ENCODE measurements around the gene PIGU. TPM values are rescaled to one million over a fixed set of nuclear protein-coding genes. Genes with fewer than 3 reads are reported as not detected.

PIGU gene
- total and polyA plus RNA-seq, 2 of the 13 experiments (the other 11 are each of a cell fraction or from before 2014, with no cell fraction given) = 45.5 to 231 TPM

DNA sequence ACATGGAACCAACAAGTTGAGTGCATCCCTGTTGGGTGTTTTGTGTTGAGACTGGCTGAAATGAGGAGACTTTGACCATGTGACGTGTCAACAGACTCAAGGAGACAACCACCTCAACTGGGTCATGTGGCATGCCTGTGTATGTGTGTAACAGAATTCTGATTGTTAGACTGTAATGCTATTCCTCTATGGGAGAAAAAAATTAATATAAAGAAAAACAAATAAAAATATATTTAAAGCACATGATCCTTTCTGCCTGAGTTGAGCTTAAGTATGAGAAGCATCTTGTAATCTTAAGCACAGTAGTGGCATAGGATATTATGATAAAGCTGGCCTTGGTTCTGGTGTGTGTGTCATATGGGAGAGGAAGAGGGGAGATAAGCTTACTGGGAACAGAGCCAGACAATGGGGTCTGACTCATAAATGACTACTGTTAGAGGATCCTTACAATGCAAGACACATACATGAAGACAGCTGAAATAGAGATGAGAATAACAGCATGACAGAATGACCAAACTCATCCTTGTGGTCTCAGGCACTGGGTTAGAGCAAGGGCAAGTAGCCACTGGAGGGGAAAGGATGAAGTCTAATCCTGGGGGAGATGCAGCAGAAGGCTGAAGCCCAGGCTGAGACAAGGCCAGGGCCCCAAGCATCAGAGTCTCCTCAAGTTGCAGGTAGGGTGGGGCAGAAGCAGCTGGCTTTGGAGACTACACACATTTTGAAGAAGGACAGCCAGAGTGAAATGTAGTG, 36.5 kb upstream of the PIGU start (continued):
- TF ChIP-seq, protein P1, sequence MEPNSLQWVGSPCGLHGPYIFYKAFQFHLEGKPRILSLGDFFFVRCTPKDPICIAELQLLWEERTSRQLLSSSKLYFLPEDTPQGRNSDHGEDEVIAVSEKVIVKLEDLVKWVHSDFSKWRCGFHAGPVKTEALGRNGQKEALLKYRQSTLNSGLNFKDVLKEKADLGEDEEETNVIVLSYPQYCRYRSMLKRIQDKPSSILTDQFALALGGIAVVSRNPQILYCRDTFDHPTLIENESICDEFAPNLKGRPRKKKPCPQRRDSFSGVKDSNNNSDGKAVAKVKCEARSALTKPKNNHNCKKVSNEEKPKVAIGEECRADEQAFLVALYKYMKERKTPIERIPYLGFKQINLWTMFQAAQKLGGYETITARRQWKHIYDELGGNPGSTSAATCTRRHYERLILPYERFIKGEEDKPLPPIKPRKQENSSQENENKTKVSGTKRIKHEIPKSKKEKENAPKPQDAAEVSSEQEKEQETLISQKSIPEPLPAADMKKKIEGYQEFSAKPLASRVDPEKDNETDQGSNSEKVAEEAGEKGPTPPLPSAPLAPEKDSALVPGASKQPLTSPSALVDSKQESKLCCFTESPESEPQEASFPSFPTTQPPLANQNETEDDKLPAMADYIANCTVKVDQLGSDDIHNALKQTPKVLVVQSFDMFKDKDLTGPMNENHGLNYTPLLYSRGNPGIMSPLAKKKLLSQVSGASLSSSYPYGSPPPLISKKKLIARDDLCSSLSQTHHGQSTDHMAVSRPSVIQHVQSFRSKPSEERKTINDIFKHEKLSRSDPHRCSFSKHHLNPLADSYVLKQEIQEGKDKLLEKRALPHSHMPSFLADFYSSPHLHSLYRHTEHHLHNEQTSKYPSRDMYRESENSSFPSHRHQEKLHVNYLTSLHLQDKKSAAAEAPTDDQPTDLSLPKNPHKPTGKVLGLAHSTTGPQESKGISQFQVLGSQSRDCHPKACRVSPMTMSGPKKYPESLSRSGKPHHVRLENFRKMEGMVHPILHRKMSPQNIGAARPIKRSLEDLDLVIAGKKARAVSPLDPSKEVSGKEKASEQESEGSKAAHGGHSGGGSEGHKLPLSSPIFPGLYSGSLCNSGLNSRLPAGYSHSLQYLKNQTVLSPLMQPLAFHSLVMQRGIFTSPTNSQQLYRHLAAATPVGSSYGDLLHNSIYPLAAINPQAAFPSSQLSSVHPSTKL (CRISPR knock-in tag; IDR thresholded peaks at IDR 0.05) = peak; percentile 74
- TF ChIP-seq ZNF121 (CRISPR knock-in tag; IDR thresholded peaks at IDR 0.05) (no peak), ISX (CRISPR knock-in tag; conservative IDR thresholded peaks at IDR 0.05) (no peak), ARNT2 (CRISPR knock-in tag; IDR thresholded peaks at IDR 0.05; ENCODE audit: low read depth) (no peak), ADNP (CRISPR knock-in tag; IDR thresholded peaks at IDR 0.05) (no peak), ZNF430 (CRISPR knock-in tag; IDR thresholded peaks at IDR 0.05) (0 out of 2 replicates have a peak, but pooled peaks have one; percentile 39), NKX3-1 (CRISPR knock-in tag; IDR thresholded peaks at IDR 0.05) (no peak), SIN3A (IDR thresholded peaks at IDR 0.05; ENCODE audit: borderline replicate concordance, low read depth, low read length) (no peak), ZNF282 (IDR thresholded peaks at IDR 0.05; ENCODE audit: partially characterized antibody) (no peak), SPEN (CRISPR knock-in tag; IDR thresholded peaks at IDR 0.05; ENCODE audit: low read depth) (0 out of 2 replicates have a peak, but pooled peaks have one; percentile 27), TP53 (CRISPR knock-in tag; conservative IDR thresholded peaks at IDR 0.05) (no peak), BRD4 (CRISPR knock-in tag; IDR thresholded peaks at IDR 0.05) (no peak)
- TF ChIP-seq, protein P2, sequence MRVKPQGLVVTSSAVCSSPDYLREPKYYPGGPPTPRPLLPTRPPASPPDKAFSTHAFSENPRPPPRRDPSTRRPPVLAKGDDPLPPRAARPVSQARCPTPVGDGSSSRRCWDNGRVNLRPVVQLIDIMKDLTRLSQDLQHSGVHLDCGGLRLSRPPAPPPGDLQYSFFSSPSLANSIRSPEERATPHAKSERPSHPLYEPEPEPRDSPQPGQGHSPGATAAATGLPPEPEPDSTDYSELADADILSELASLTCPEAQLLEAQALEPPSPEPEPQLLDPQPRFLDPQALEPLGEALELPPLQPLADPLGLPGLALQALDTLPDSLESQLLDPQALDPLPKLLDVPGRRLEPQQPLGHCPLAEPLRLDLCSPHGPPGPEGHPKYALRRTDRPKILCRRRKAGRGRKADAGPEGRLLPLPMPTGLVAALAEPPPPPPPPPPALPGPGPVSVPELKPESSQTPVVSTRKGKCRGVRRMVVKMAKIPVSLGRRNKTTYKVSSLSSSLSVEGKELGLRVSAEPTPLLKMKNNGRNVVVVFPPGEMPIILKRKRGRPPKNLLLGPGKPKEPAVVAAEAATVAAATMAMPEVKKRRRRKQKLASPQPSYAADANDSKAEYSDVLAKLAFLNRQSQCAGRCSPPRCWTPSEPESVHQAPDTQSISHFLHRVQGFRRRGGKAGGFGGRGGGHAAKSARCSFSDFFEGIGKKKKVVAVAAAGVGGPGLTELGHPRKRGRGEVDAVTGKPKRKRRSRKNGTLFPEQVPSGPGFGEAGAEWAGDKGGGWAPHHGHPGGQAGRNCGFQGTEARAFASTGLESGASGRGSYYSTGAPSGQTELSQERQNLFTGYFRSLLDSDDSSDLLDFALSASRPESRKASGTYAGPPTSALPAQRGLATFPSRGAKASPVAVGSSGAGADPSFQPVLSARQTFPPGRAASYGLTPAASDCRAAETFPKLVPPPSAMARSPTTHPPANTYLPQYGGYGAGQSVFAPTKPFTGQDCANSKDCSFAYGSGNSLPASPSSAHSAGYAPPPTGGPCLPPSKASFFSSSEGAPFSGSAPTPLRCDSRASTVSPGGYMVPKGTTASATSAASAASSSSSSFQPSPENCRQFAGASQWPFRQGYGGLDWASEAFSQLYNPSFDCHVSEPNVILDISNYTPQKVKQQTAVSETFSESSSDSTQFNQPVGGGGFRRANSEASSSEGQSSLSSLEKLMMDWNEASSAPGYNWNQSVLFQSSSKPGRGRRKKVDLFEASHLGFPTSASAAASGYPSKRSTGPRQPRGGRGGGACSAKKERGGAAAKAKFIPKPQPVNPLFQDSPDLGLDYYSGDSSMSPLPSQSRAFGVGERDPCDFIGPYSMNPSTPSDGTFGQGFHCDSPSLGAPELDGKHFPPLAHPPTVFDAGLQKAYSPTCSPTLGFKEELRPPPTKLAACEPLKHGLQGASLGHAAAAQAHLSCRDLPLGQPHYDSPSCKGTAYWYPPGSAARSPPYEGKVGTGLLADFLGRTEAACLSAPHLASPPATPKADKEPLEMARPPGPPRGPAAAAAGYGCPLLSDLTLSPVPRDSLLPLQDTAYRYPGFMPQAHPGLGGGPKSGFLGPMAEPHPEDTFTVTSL (CRISPR knock-in tag; IDR thresholded peaks at IDR 0.05; ENCODE audit: borderline replicate concordance) = peak; percentile 6; the same call in 1 of the 2 replicates
